ENCODE measurements around the gene ZNF160. TPM values are rescaled to one million over a fixed set of nuclear protein-coding genes. Genes with fewer than 3 reads are reported as not detected.

The ZNF160 gene
- total and polyA plus RNA-seq, 2 experiments from 2014 or later, result 16.9 to 48.7 TPM

DNA sequence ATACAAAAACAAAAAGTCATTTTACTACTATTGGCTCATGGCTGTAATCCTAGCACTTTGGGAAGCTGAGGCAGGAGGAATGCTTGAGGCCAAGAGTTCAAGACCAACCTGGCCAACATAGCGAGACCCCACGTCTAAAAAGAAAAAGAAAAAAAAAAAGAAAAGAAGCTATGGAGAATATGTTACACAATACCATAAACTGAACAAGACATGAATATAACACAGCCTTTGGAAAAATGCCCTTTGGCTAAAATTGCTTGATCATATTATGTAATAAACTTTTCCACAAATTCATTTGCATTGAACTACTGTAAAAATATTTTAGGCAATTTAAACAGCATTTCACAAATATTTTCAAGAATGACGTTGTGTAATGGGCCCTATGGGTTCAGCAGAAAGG, 33.2 kb upstream of the ZNF160 start:
- Histone ChIP-seq H3K27ac (ENCODE audit: low read depth) (no peak overlapping the region), H3K36me3 (ENCODE audit: insufficient read depth) (peaks cover 9% of the 10 kb centered on the region; the same call in 1 of the 2 replicates), H3K27me3 (ENCODE audit: insufficient read depth) (peaks cover 7% of the 10 kb centered on the region; the same call in 1 of the 2 replicates), H2AFZ (no peak overlapping the region), H3K79me2 (replicated peaks; ENCODE audit: insufficient read depth) (peaks cover 4% of the 10 kb centered on the region; the same call in 1 of the 2 replicates), H3F3A (replicated peaks; ENCODE audit: low read depth) (0 out of 2 replicates have a peak, but pooled peaks cover 3% of the 10 kb centered on the region), H3K4me3 (no peak overlapping the region), H3K4me1 (ENCODE audit: insufficient read depth) (peaks cover 13% of the 10 kb centered on the region), H4K20me1 (replicated peaks; ENCODE audit: insufficient read depth) (no peaks in the 10 kb centered on the region), H3K4me2 (no peak overlapping the region), H3K9me2 (ENCODE audit: insufficient read depth) (0 out of 2 replicates have a peak, but pooled peaks cover 3% of the 10 kb centered on the region)
- Mint-ChIP-seq H3K27ac (no peak overlapping the region), H3K36me3 (ENCODE audit: low read depth) (peaks cover 37% of the 10 kb centered on the region), H3K4me1 (peaks cover 13% of the 10 kb centered on the region), H3K27me3 (ENCODE audit: insufficient read depth, low read depth, poor library complexity) (peaks cover 18% of the 10 kb centered on the region), H3K9me3 (peaks cover 48% of the 10 kb centered on the region), H3K4me3 (no peak overlapping the region)
- TF ChIP-seq, protein P1, sequence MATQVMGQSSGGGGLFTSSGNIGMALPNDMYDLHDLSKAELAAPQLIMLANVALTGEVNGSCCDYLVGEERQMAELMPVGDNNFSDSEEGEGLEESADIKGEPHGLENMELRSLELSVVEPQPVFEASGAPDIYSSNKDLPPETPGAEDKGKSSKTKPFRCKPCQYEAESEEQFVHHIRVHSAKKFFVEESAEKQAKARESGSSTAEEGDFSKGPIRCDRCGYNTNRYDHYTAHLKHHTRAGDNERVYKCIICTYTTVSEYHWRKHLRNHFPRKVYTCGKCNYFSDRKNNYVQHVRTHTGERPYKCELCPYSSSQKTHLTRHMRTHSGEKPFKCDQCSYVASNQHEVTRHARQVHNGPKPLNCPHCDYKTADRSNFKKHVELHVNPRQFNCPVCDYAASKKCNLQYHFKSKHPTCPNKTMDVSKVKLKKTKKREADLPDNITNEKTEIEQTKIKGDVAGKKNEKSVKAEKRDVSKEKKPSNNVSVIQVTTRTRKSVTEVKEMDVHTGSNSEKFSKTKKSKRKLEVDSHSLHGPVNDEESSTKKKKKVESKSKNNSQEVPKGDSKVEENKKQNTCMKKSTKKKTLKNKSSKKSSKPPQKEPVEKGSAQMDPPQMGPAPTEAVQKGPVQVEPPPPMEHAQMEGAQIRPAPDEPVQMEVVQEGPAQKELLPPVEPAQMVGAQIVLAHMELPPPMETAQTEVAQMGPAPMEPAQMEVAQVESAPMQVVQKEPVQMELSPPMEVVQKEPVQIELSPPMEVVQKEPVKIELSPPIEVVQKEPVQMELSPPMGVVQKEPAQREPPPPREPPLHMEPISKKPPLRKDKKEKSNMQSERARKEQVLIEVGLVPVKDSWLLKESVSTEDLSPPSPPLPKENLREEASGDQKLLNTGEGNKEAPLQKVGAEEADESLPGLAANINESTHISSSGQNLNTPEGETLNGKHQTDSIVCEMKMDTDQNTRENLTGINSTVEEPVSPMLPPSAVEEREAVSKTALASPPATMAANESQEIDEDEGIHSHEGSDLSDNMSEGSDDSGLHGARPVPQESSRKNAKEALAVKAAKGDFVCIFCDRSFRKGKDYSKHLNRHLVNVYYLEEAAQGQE (IDR thresholded peaks at IDR 0.05; ENCODE audit: unreplicated experiment), result no peak
- TF ChIP-seq CREB1 (CRISPR knock-in tag; IDR thresholded peaks at IDR 0.05; ENCODE audit: low read depth), result no peak
- TF ChIP-seq POLR2AphosphoS5 (IDR thresholded peaks at IDR 0.05; ENCODE audit: low read depth), result no peak
- no peak for TF ChIP-seq EZH2 (IDR thresholded peaks at IDR 0.05; ENCODE audit: low read depth, unreplicated experiment)
- TF ChIP-seq JUNB (IDR thresholded peaks at IDR 0.05; ENCODE audit: unreplicated experiment), result no peak
- no peak for TF ChIP-seq STAT1 (IDR thresholded peaks at IDR 0.05; ENCODE audit: unreplicated experiment)
- no peak for TF ChIP-seq NANOG (IDR thresholded peaks at IDR 0.05; ENCODE audit: borderline replicate concordance)
- no peak for TF ChIP-seq ZNF331 (CRISPR knock-in tag; IDR thresholded peaks at IDR 0.05; ENCODE audit: low read depth)
- TF ChIP-seq ZNF462 (CRISPR knock-in tag; IDR thresholded peaks at IDR 0.05), result no peak
- no peak for TF ChIP-seq ETS1 (IDR thresholded peaks at IDR 0.05)
- no peak for TF ChIP-seq CTCF (conservative IDR thresholded peaks at IDR 0.05; ENCODE audit: low read depth in 2 of 2)
- TF ChIP-seq EZH2phosphoT487 (IDR thresholded peaks at IDR 0.05; ENCODE audit: unreplicated experiment), result no peak
- TF ChIP-seq ZNF114 (CRISPR knock-in tag; IDR thresholded peaks at IDR 0.05), result no peak
- ATAC-seq, result no peak
- no peak for DNase-seq (ENCODE audit: low spot score)
